Activated CD8-positive, alpha-beta memory T cell treated with anti-CD3 and anti-CD28 coated beads for 48 hours (primary cell): Measurements from ENCODE around the gene TCAF1.
"Not testable (repeated sequence)": the region's sequence is repeated elsewhere in the genome, so short reads cannot be mapped to it uniquely, and the experiment has no call there.

ENCODE experiments used
- DNase-seq, 3 experiments: peaks; one replicate each; pipeline ENCODE4 v3.0.0-alpha.2; 2020; ENCODE audit warnings: low read depth in 2 of 3, low spot score in 2 of 3

Gene TCAF1

DNA sequence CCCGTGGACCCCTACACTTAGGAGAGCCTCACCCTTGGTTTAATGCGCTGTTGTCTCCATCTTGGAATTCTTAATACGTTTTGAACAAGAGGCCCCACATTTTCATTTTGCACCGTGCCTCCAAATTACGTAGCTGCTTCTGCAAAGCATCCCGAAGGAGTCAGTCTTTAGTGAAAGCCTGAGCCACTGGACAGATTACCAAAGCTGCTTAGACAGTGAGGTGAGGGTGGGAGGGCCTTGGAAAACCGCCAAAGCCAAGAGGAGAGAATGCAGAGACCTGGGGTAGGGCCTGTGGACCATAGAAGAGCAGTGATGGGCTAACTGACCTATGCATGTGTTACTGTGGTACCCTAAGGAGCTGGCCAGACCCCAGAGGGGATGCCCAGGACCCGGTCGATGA is 4.2 kb upstream of the TCAF1 start:
- DNase-seq, result no peak

- DNase-seq, result no peak
These were observed 3.5 kb upstream of the TCAF1 start for GRCh38 chr7:143905509-143905908.

DNA sequence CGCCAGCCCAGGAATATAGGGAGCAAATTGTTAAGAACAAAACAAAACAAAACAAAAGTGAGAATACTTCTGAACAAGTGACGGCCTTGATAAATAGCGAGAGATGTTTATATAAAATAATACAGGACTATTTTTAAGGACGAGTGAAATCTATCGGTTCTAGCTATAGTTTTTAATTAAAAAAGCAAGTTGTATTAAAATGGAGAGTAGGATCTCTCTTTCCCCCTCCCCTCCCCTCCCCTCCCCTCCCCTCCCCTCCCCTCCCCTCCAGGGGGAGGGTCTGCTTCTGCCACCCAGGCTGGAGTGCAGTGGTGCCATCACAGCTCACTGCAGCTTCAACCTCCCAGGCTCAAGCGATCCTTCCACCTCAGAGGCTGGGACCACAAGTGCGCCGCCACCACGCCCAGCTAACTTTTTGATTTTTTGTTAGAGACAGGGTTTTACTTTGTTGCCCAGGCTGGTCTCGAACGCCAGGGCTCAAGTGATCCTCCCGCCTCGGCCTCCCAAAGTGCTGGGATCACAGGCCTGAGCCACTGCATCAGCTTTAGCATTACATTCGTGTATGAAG is 440 bp upstream of the TCAF1 start:
- DNase-seq, result no peak

DNA sequence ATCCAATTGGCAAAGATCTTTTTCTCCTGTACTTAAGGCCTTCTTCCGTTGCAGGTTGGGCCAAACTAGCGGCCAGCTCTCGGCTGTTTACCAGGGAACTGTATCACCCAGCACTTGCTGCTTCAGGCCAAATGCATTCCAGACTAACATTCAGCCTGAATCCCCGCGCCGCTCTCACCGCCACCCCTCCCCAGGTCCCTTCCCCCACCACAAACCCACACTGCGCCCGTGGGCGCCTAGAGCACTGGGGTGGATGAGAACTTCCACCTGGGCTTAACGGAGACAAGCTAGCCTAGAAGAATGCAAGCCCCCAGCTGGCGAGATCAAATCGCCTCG is 676 bp downstream of the TCAF1 start:
- no peak for DNase-seq

DNA sequence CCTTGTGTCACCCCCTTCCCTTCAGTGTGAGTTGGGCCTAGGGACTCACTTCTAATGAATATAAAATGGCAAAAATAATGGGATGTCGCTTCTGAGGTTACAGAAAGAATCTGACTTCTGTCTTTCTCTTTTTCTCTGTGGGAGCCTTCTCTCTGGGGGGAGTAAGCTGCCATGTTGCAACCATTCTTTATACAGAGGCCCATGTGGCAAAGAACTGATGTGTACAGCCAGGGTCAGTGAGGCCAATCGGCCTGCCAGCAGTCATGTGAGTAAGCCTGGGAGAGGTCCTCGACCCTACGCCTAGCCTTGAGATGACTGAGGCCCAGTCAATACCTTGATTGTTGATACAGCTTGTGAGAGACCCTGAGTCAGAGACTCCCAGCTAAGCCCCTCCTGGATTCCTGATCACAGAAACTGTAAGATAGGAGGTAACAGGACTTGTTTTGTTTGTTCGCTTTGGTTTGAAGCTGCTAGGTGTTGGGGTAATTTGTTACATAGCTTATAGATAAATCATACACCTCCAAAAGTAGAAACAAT is 1.7 kb downstream of the TCAF1 start:
- no peak for DNase-seq

- DNase-seq, result no peak
These were observed 3.2 kb downstream of the TCAF1 start for GRCh38 chr7:143898810-143899209.

- DNase-seq, result no peak
These were observed 5.3 kb downstream of the TCAF1 start for GRCh38 chr7:143896667-143897066.

DNA sequence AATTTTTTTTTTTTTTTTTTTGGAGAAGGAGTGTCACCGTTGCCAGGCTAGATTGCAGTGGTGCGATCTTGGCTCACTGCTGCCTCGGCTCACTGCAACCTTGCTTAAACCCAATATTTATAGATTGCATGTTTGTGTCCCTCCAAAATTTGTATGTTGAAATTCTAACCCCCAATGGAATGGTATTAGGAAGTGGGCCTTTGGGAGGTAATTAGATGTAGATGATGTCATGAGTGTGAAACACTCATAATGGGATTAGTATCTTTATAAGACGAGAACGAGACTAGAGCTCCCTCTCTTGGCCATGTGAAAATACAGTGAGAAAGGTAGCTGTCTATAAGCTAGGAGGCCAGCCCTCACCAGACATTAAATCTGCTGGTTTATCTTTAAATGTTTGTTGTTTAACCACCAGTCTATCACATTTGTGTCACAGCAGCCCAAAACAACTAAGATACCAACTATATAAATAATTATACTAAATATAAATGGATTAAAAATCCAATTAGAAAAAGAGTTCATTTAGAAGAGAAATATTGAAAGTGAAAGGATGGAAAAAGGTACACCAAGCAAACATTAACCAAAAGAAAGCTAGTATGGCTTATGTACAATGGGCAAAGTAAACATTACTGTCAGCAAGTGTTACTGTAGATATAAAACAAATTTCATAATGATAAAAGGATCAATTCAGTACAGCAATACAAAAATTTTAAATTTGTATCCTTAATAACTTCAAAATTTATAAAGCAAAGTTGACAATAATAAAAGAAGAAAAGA is 9.3 kb downstream of the TCAF1 start:
- no peak for DNase-seq

GRCh38 chr7:143891457-143891856 is 10.5 kb downstream of the TCAF1 start:
- DNase-seq, result no peak

DNA sequence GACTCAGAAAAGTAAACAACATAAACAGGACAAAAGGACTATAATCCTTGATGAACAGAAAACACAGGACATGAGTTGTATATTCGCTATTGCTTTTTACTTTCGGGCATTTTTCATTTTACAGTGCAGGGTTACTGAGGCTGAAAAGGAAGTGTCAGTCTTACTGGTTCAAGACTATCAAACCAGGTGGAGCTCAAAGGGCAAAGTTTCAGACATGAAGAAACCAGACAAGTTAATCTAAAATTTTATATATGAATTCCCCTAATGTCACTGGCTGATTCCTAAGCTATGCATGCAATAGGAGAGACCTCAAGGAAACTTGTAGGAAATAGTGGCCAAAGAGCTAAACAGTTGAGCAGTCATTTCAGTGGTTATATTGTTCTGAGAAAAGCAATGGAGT is 11.4 kb downstream of the TCAF1 start:
- no peak for DNase-seq

- no peak for DNase-seq
These were observed 12.9 kb downstream of the TCAF1 start for GRCh38 chr7:143889068-143889467.

GRCh38 chr7:143886826-143887477 is 15.0 kb downstream of the TCAF1 start:
- DNase-seq, result no peak

GRCh38 chr7:143885951-143886350 is 16.0 kb downstream of the TCAF1 start:
- no peak for DNase-seq

DNA sequence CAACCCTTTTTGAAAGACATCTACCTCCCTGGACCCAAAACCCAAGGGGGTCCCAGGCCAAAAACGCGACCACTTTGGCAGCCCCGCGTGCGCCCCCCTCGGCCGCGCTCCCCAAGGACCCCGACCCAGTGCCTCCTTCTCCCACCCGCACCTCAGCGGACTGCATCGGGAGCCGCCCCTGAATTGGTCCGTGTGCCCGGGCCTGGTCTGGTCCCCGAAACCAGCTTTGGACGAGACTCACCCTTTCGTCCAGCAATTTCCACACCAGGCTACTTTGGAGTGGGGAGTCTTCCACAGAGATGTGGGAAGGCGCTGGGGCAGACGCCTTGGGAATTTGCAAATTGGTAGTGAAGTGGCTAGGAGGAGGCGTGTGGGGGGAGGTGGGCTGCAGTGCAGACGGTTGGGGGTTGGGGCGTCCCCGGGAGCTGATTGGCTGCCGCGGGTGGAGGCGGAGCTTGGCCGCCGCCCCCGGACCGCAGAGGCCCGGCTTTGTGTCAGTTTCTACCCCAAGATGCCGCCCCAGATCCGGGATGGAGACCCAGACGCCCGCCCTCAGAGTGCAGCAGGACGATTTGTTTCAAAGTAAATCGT is 16.9 kb downstream of the TCAF1 start:
- DNase-seq, result no peak

- DNase-seq, result no peak
These were observed 17.6 kb downstream of the TCAF1 start for GRCh38 chr7:143884241-143884968.

- no peak for DNase-seq
These were observed 19.3 kb downstream of the TCAF1 start for GRCh38 chr7:143882604-143883078.

GRCh38 chr7:143882020-143882603 is 19.9 kb downstream of the TCAF1 start:
- DNase-seq, result no peak

GRCh38 chr7:143878884-143879283 is 23.1 kb downstream of the TCAF1 start:
- no peak for DNase-seq

GRCh38 chr7:143877098-143877497 is 24.9 kb downstream of the TCAF1 start:
- no peak for DNase-seq

GRCh38 chr7:143876218-143876617 is 25.8 kb downstream of the TCAF1 start:
- DNase-seq, result no peak

DNA sequence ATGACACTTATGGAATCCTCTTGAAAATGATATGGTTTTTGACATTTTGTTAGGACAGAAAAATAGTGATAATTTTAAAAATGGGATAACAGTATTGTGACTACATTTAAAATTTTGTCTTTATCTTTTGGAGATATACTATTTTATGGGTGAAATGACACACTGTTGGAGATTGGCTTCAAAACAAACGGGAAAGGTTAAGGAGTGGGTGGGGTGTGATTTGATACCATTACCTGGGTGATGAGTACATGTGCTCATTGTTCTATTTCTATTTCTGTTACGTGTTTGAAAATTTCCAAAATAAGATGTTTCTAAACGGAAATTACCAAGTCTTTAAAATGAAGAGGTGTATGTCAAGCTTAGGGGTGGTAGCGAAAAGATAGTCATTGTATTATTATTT is 28.7 kb downstream of the TCAF1 start:
- not testable (repeated sequence) for DNase-seq
